Stimulated activated CD4-positive, alpha-beta T cell treated with anti-CD3 and anti-CD28 coated beads, Interleukin-15, amount 100 ng/mL, for 48 hours (primary cell): ENCODE data around the gene CCM2.
"Not testable (repeated sequence)": the region's sequence is repeated elsewhere in the genome, so short reads cannot be mapped to it uniquely, and the experiment has no call there.

Experiments
- DNase-seq, 2 donors: peaks; one replicate each; pipeline ENCODE4 v3.0.0-alpha.2; 2020; ENCODE audit warnings: low read depth in 2 of 2

Gene CCM2

GRCh38 chr7:44981035-44981706 lies 18.8 kb upstream of the CCM2 start:
- no peak for DNase-seq

DNA sequence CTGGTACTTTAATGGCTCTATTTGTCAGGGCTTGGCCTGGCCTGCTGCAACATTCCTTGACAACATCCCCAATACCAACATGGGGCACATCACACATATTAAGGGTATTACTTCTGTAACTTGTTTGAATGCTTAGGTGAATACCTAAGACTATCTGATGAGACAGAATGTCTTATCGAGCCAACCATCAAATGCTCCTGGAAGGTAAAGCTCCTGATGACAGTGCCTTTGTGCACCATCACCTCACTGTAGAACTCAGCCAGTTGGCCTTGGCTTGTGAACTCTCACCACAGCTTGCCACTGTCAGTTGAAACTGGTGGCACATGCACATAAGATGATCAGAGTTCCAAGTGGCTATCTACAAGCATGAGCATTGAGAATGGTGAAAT lies 17.5 kb upstream of the CCM2 start:
- no peak for DNase-seq

GRCh38 chr7:44982970-44983369 lies 17.0 kb upstream of the CCM2 start:
- DNase-seq, result no peak

DNA sequence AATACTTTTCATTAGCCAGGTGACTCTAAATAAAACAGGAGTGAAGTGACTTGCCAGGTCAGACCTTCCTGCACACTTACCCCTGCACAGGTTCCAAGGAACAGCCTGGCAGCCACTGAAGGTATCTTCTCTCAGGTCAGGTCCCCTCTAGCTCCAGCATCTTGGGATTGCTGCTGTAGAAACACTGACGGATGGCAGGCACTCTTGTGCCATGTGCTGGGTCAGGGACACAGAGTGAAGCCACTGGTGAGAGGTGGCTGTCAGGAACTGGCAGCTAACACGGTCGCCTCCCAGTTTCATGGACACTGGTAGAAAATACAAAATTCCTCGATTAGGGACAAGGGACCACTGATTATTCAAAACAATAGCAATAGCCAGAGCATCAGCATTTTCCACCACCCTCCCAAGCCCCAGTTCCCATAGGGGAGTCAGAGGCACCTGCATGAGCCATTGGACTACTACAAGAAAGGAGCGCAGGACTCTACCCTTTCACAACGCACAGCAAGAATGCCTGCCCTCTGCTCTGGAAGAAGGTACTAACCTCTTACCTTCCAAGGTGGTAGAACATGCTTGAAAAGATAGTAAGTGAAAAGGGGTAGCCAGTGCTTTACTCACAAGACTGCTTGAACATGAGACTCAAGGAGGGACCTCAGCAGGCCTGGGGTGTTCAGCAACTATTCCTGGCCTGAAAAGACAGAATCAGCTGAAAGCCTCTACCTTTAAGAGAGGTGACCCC lies 16.1 kb upstream of the CCM2 start:
- DNase-seq, result no peak

DNA sequence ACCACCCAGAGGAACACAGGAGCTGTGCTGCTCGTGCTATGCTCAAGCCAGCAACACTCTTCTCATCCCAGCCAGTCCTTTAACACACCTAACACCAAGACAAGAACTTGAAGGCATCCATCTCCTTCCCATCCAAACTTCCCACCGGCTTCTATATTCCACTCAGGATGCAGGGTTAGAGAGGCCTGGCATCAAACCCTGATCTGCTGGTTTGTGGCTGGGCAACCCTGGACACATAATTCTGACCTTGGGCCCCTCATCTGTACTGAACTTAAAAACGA lies 15.6 kb upstream of the CCM2 start:
- no peak for DNase-seq

- no peak for DNase-seq
Observed at GRCh38 chr7:44985033-44985695, 14.8 kb upstream of the CCM2 start.

DNA sequence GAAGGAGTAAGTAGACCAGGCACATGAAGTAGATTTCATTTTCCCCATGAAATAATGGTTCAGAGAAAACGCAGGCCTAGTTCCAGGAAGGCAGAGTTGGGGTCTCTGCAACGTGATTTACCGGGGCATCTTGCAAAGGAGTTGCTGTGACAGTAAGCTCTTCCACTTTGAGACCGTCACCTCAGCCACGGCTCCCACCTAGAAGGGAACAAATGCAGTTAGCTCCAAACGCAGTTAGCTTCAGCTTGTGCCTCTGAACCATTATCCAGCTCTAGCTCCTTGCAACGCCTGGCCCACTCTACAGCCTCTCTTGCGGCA lies 14.1 kb upstream of the CCM2 start:
- DNase-seq, result no peak

- DNase-seq, result peak; percentile 94 to 96
Observed at GRCh38 chr7:44986218-44987053, 13.6 kb upstream of the CCM2 start.

DNA sequence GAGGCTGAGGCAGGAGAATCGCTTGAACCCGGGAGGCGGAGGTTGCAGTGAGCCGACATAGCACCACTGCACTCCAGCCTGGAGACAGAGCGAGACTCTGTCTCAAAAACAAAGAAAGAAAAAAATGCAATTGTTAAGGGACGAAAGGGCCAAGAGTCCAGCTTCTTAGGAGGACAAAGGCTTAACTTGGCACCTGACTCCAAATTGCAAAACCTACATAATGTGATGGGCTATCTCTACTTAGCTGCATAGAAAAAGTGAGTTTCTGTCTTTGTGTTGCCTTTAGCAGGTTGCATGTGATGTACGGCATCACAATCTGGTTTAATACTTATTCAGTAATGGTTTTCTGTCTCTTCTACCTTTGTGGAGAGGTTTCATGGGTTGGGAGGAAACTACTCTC lies 12.5 kb upstream of the CCM2 start:
- no peak for DNase-seq

- DNase-seq, result no peak
Observed at GRCh38 chr7:44987996-44988395, 12.0 kb upstream of the CCM2 start.

DNA sequence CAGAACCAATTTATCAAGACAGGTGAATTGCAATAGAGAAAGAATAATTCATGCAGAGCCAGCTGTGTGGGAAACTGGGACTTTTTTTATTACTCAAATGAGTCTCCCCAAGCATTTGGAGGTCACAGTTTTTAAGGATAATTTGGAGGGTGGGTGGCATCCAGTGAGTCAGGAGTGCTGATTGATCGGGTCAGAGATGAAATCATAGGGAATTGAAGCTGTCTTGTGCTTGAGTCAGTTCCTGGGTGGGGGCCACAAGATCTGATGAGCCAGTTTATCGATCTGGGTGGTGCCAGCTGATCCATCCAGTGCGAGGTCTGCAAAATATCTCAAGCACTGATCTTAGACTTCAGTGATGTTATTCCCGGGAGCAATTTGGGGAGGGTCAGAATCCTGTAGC lies 11.3 kb upstream of the CCM2 start:
- no peak for DNase-seq

GRCh38 chr7:44989132-44989531 lies 10.9 kb upstream of the CCM2 start:
- DNase-seq, result no peak

DNA sequence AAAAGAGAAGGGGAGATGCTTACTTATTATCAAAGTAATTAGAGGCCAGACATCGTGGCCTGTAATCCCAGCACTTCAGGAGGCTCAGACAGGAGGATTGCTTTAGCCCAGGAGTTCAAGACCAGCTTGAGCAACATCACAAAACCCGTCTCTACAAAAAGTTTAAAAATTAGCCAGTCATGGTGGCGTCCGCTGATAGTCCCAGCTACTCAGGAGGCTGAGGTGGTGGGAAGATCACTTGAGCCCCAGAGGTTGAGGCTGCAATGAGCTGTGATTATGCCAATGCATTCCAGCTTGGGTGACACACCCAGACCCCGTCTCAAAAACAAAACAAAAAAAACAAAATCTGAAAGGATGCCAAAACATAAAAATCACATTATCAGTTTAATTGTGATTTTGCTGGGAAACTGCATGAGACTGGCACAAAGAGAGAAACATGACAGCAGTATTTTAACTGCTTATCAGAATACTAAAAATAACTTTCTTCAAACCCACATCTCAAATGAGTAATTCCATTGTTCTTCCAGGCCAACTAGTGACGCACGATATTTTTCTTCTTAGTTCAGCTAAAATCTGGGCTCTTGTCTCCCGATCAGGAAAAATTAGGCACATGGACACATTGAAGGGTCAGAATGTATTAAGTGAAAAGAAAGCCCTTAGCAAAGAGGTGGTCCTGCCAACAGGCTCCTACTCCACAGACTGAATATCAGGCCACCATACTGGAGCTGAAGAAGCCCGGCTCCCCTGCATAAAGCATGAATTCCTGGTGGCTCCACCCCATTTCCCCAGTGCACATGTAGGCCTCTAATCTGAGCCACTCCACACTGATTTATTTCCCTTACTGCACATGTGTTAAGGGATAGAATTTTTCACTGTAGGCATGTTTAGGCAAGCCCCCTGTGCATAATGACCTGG lies 9.6 kb upstream of the CCM2 start:
- no peak for DNase-seq

DNA sequence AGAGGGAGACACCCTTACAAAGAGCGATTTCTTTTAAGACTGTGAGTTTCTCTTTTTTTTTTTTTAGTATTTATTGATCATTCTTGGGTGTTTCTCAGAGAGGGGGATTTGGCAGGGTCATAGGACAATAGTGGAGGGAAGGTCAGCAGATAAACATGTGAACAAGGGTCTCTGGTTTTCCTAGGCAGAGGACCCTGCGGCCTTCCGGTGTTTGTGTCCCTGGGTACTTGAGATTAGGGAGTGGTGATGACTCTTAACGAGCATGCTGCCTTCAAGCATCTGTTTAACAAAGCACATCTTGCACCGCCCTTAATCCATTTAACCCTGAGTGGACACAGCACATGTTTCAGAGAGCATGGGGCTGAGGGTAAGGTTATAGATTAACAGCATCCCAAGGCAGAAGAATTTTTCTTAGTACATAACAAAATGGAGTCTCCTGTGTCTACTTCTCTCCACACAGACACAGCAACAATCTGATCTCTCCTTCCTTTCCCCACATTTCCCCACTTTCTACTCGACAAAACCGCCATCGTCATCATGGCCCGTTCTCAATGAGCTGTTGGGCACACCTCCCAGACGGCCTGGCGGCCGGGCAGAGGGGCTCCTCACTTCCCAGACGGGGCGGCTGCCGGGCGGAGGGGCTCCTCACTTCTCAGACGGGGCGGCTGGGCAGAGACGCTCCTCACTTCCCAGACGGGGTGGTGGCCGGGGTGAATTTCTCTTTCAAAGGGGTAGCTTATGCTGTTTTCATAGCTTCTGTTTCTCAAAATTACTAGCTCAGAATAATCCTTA lies 7.8 kb upstream of the CCM2 start:
- not testable (repeated sequence) for DNase-seq

GRCh38 chr7:44994877-44995554 lies 5.0 kb upstream of the CCM2 start:
- DNase-seq, result no peak

DNA sequence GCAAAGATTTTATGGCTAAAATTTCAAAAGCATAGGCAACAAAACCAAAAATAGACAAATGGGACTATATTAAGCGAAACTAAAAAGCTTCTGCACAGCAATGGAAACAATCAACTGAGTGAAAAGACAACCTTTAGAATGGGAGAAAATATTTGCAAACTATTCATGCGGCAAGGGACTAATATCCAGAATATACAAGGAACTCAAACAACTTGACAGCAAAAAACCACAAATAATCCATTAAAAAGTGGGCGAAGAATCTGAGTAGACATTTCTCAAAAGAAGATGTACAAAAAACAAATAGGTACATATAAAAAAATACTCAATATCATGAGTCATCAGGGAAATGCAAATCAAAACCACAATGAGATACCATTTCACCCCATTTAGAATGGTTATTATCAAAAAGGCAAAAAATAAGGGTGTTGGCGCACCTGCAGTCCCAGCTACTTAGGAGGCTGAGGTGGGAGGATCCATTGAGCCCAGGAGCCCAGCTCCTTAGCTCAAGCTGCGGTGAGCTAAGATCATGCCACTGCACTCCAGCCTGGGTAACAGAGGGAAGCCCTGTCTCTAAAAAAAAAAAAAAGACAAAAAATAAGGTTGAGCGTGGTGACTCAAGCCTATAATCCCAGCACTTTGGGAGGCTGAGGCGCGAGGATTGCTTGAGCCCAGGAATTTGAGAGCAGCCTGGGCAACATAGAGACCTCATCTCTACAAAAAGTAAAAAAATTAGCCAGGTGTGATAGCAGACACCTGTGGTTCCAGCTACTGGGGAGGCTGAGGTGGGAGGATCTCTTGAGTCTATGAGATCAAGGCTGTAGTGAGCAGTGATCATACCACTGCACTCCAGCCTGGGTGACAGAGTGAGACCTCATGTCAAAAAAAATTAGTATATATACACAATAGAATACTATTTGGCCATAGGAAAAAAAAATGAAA lies 4.2 kb upstream of the CCM2 start:
- DNase-seq, result no peak

DNA sequence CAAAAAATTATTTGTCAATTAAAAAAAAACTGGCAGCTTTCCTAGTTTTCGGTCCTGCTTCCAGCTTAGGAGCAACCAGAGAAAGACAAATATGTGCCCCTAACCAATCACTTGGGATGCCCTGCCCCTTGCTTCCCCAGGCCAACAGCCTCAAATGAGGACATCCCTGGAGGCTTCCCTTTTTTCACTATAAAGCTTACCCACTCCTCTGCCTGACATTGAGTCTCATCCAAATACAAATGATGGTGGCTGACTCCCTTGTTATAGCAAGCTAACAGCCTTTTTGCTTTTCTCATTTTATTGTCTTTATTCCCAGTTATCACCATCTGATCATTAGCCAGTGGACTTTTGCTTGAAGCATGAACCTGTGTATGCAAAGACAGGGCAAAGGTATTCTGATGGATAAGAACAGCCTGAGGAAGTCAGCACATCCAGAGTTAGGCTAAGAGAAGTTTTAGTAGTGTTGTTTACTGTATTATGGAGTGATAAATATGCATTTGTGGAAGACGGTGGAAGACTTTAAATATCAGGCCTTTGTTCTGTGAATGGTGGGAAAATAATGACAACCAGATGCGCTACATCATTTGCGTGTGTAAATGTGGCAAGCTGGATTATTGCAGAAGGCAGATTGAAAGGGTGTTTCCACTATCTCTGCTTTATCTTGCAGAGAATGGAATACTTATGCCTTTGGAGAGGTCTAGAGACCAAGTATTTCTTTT lies 1.7 kb upstream of the CCM2 start:
- DNase-seq, result no peak
